ENCODE data around the gene ACER2.

The ACER2 gene

GRCh38 chr9:19456996-19457692, 48.3 kb downstream of the ACER2 start:
- peak; percentile 66 for DNase-seq

GRCh38 chr9:19457693-19458009, 48.8 kb downstream of the ACER2 start:
- DNase-seq, result no peak

- no peak for DNase-seq
Measured at GRCh38 chr9:19460243-19460642, 51.4 kb downstream of the ACER2 start.

- DNase-seq, result no peak
Measured at GRCh38 chr9:19461135-19461534, 52.3 kb downstream of the ACER2 start.

- DNase-seq, result no peak
Measured at GRCh38 chr9:19464061-19464763, 55.4 kb downstream of the ACER2 start.

GRCh38 chr9:19464764-19465585, 56.2 kb downstream of the ACER2 start:
- peak; percentile 78 for DNase-seq

- no peak for DNase-seq
Measured at GRCh38 chr9:19465586-19466279, 56.9 kb downstream of the ACER2 start.

GRCh38 chr9:19466280-19466639, 57.5 kb downstream of the ACER2 start:
- no peak for DNase-seq

- no peak for DNase-seq
Measured at GRCh38 chr9:19469271-19469670, 60.5 kb downstream of the ACER2 start.

- DNase-seq, result no peak
Measured at GRCh38 chr9:19470567-19470966, 61.8 kb downstream of the ACER2 start.

- DNase-seq, result no peak
Measured at GRCh38 chr9:19470981-19471650, 62.3 kb downstream of the ACER2 start.

- peak; percentile 77 for DNase-seq
Measured at GRCh38 chr9:19471737-19472648, 63.2 kb downstream of the ACER2 start.

GRCh38 chr9:19473605-19474004, 64.8 kb downstream of the ACER2 start:
- no peak for DNase-seq

GRCh38 chr9:19479874-19480273, 71.1 kb downstream of the ACER2 start:
- DNase-seq, result no peak

GRCh38 chr9:19480345-19480744, 71.5 kb downstream of the ACER2 start:
- no peak for DNase-seq

GRCh38 chr9:19481121-19481870, 72.5 kb downstream of the ACER2 start:
- DNase-seq, result no peak

GRCh38 chr9:19481971-19482404, 73.2 kb downstream of the ACER2 start:
- DNase-seq, result no peak

GRCh38 chr9:19484699-19485098, 75.9 kb downstream of the ACER2 start:
- DNase-seq, result no peak

GRCh38 chr9:19485193-19485592, 76.4 kb downstream of the ACER2 start:
- DNase-seq, result no peak

- DNase-seq, result no peak
Measured at GRCh38 chr9:19486803-19487202, 78.0 kb downstream of the ACER2 start.

- no peak for DNase-seq
Measured at GRCh38 chr9:19488721-19489120, 79.9 kb downstream of the ACER2 start.
